GM10248 (cell line): ENCODE data around the gene CACNA2D3.
"Not testable (repeated sequence)": the region's sequence is repeated elsewhere in the genome, so short reads cannot be mapped to it uniquely, and the experiment has no call there.

Experiments used
- CTCF ChIA-PET: fragments of 300-600 bp; sonication (Branson Sonifier 250); formaldehyde crosslinking; extraction: SDS; loops from one replicate; lab custom pipeline; 2021; ENCODE audit warnings: antibody characterized with exemption; lab: Yijun Ruan, JAX
- POLR2A ChIA-PET: fragments of 350-650 bp; sonication (Branson Sonifier 250); formaldehyde crosslinking; extraction: SDS; loops from one replicate; lab custom pipeline; 2020; ENCODE audit warnings: antibody characterized with exemption; lab: Yijun Ruan, JAX
- DNase-seq: peaks from one replicate; pipeline ENCODE4 v3.0.0; 2012; ENCODE audit errors: extremely low spot score
- CTCF ChIP-seq: IDR thresholded peaks from 2 replicates; pipeline ENCODE4 v1.5.1; 2012; ENCODE audit warnings: mild to moderate bottlenecking, low read depth; ENCODE audit errors: extremely low read depth, missing control alignments, control extremely low read depth

The CACNA2D3 gene

DNA sequence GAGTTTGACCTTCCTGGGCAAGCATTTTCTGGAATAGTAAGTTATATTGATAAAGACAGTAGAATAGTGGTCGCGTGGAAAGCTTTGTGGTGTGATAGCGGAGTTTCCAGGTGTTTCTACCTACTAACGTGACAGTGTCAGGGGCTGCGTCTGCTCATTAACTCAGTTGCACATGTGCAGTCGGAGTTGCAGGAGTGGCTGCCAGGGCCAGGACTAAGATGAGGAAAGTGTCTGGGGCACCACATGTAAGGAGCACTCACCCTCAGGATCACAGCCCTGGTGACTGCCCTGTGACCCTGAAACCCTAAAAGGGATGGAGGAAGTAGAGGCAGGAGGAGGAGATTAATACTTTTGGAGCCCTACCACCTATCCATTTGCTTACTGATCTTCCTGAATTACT, 510.5 kb downstream of the CACNA2D3 start:
- no peak for TF ChIP-seq CTCF
- ChIA-PET POLR2A (no interaction called here), CTCF (no interaction called here)
- DNase-seq = no peak

- DNase-seq = no peak
- ChIA-PET CTCF (no interaction called here), POLR2A (no interaction called here)
- no peak for TF ChIP-seq CTCF
Measured at GRCh38 chr3:54633444-54634121, 511.2 kb downstream of the CACNA2D3 start.

- POLR2A ChIA-PET = no interaction called here
- no peak for DNase-seq
- TF ChIP-seq CTCF = no peak
- CTCF ChIA-PET = no interaction called here
Measured at GRCh38 chr3:54634122-54634469, 511.7 kb downstream of the CACNA2D3 start.

- POLR2A ChIA-PET, CTCF ChIA-PET, DNase-seq: not testable (repeated sequence)
Measured at GRCh38 chr3:54639790-54640372, 517.5 kb downstream of the CACNA2D3 start.

- POLR2A ChIA-PET = no interaction called here
- no peak for DNase-seq
- CTCF ChIA-PET = no interaction called here
- TF ChIP-seq CTCF = no peak
Measured at GRCh38 chr3:54641226-54642014, 519.1 kb downstream of the CACNA2D3 start.

DNA sequence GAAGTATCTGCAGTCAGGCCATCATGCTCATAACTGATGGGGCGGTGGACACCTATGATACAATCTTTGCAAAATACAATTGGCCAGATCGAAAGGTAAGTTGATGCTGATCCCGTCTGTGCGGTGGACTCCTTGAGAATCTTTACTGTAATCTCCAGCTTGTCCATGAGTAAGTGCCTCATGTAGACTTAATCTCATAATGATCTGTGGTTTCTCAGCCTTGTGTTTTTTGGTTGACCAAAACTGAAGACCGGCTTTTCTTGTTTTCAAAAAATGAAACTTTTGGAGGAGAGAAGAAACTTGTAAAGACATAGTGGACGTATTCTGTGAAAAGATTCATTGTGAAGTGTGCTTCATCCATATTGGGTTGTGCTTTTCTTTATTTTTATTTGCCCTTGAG, 519.8 kb downstream of the CACNA2D3 start:
- CTCF ChIA-PET = no interaction called here

More for the DNA sequence above, 519.8 kb downstream of the CACNA2D3 start:
- POLR2A ChIA-PET = no interaction called here
- no peak for DNase-seq
- no peak for TF ChIP-seq CTCF
